Panc1 (cell line): Measurements from ENCODE around the gene RUVBL1.

Source experiments
- SIN3A ChIP-seq: IDR thresholded peaks from 2 replicates; pipeline ENCODE4 v1.6.1; 2012; ENCODE audit warnings: low read depth, mild to moderate bottlenecking, low read length, moderate library complexity, borderline replicate concordance; ENCODE audit not compliant: insufficient read depth
- TF ChIP-seq, protein P1 (sequence below): fragments of 450-650 bp; IDR thresholded peaks from 2 replicates; pipeline ENCODE4 v1.5.1; 2017; ENCODE audit warnings: mild to moderate bottlenecking
- TF ChIP-seq, protein P2 (sequence below), 2 experiments: IDR thresholded peaks; 2 replicates each; pipeline ENCODE4 v1.6.1; 2011 to 2012; ENCODE audit warnings: low read depth in 2 of 2, control low read depth in 1 of 2, low read length in 1 of 2, mild to moderate bottlenecking in 1 of 2, moderate library complexity in 1 of 2; ENCODE audit not compliant: insufficient read depth in 1 of 2

DNA sequence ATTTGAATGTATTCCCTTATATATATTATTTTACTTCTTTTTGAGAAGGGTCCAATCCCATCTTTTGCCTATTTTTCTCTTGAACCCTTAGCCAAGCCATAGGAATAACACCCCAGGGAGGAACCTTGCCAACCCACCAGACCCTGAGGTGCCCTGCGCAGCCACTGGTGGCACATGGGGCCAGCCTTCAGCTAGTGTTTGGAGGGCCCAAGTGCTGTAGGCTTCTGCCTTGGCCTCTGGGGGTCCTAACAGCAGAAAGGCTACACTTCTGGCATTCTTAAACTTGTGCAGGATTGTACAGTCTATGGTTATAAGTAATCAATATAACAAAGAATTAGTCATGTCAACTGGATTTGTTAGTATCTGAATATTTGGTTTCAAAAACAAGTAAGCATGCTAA is 34.5 kb downstream of the RUVBL1 start:
- TF ChIP-seq, protein P1, sequence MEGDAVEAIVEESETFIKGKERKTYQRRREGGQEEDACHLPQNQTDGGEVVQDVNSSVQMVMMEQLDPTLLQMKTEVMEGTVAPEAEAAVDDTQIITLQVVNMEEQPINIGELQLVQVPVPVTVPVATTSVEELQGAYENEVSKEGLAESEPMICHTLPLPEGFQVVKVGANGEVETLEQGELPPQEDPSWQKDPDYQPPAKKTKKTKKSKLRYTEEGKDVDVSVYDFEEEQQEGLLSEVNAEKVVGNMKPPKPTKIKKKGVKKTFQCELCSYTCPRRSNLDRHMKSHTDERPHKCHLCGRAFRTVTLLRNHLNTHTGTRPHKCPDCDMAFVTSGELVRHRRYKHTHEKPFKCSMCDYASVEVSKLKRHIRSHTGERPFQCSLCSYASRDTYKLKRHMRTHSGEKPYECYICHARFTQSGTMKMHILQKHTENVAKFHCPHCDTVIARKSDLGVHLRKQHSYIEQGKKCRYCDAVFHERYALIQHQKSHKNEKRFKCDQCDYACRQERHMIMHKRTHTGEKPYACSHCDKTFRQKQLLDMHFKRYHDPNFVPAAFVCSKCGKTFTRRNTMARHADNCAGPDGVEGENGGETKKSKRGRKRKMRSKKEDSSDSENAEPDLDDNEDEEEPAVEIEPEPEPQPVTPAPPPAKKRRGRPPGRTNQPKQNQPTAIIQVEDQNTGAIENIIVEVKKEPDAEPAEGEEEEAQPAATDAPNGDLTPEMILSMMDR, result no peak
- no peak for TF ChIP-seq SIN3A
- TF ChIP-seq, protein P2, sequence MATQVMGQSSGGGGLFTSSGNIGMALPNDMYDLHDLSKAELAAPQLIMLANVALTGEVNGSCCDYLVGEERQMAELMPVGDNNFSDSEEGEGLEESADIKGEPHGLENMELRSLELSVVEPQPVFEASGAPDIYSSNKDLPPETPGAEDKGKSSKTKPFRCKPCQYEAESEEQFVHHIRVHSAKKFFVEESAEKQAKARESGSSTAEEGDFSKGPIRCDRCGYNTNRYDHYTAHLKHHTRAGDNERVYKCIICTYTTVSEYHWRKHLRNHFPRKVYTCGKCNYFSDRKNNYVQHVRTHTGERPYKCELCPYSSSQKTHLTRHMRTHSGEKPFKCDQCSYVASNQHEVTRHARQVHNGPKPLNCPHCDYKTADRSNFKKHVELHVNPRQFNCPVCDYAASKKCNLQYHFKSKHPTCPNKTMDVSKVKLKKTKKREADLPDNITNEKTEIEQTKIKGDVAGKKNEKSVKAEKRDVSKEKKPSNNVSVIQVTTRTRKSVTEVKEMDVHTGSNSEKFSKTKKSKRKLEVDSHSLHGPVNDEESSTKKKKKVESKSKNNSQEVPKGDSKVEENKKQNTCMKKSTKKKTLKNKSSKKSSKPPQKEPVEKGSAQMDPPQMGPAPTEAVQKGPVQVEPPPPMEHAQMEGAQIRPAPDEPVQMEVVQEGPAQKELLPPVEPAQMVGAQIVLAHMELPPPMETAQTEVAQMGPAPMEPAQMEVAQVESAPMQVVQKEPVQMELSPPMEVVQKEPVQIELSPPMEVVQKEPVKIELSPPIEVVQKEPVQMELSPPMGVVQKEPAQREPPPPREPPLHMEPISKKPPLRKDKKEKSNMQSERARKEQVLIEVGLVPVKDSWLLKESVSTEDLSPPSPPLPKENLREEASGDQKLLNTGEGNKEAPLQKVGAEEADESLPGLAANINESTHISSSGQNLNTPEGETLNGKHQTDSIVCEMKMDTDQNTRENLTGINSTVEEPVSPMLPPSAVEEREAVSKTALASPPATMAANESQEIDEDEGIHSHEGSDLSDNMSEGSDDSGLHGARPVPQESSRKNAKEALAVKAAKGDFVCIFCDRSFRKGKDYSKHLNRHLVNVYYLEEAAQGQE (IDR thresholded peaks at IDR 0.05; ENCODE audit: insufficient read depth in 1 of 2, low read depth in 2 of 2, low read length in 1 of 2), result no peak
